A549 (cell line): ENCODE data around the gene CAV1. TPM values are rescaled to one million over a fixed set of nuclear protein-coding genes. Genes with fewer than 3 reads are reported as not detected.

Experiments
- ATAC-seq, 2 experiments: fragments of 200-7000 bp in 1 of 2; fragments of >200 bp in 1 of 2; cut with Nextera tagmentation in 1 of 2; cut with Tn5 transposase in 1 of 2; 3 replicates each; pipeline versions ENCODE4 v1.8.0 to v1.9.1; 2018 to 2020; ENCODE audit warnings: mild to moderate bottlenecking in 1 of 2, moderate library complexity in 1 of 2
- CTCF ChIA-PET: fragments of 300-600 bp; sonication (Branson Sonifier 250); formaldehyde crosslinking; extraction: SDS; loops from one replicate; lab custom pipeline; 2021; ENCODE audit warnings: antibody characterized with exemption, inconsistent platforms; lab: Yijun Ruan, JAX
- POLR2A ChIA-PET: fragments of 350-600 bp; formaldehyde crosslinking; extraction: SDS; loops from one replicate; lab custom pipeline; 2021; ENCODE audit warnings: antibody characterized with exemption, inconsistent platforms; lab: Yijun Ruan, JAX
- DNase-seq, 2 experiments: peaks; one replicate each; pipeline versions ENCODE4 v3.0.0 to v3.0.0-alpha.2; 2011 to 2016; ENCODE audit warnings: low read depth in 1 of 2, low spot score in 1 of 2
- FAIRE-seq: peaks from 2 replicates; lab custom pipeline; 2011; peaks lifted over from hg19 to GRCh38; lab: Jason Lieb, UNC
- H3K27ac ChIP-seq, 2 experiments: fragments of >200 bp; sonication (Bioruptor Twin); formaldehyde crosslinking; 3 replicates each; pipeline ENCODE4 v1.5.1; 2016 to 2017
- H3K4me1 ChIP-seq: fragments of >200 bp; sonication (Bioruptor Twin); formaldehyde crosslinking; 3 replicates; pipeline ENCODE4 v1.6.1; 2016
- H3K4me2 ChIP-seq: fragments of >200 bp; sonication (Bioruptor Twin); formaldehyde crosslinking; 3 replicates; pipeline ENCODE4 v1.6.1; 2016
- H3K4me3 ChIP-seq: fragments of >200 bp; sonication (Bioruptor Twin); formaldehyde crosslinking; 3 replicates; pipeline ENCODE4 v1.5.1; 2016
- H3K9me3 ChIP-seq: fragments of >200 bp; sonication (Bioruptor Twin); formaldehyde crosslinking; 3 replicates; pipeline ENCODE4 v1.6.1; 2016
- E2F6 ChIP-seq: IDR thresholded peaks from 2 replicates; pipeline ENCODE4 v1.6.1; 2012; ENCODE audit warnings: low read depth, borderline replicate concordance
- EHMT2 ChIP-seq: fragments of 200-600 bp; sonication (generic); IDR thresholded peaks from 2 replicates; pipeline ENCODE4 v1.6.1; 2016; ENCODE audit warnings: antibody characterized with exemption, low read depth, mild to moderate bottlenecking, moderate library complexity
- ESRRA ChIP-seq: fragments of 150-350 bp; IDR thresholded peaks from 2 replicates; pipeline ENCODE4 v1.6.1; 2014; ENCODE audit warnings: mild to moderate bottlenecking, low read length, borderline replicate concordance
- FOSL2 ChIP-seq, 2 experiments: fragments of 450-650 bp in 1 of 2; fragments of >200 bp in 1 of 2; sonication (Bioruptor Twin) in 1 of 2; formaldehyde crosslinking; IDR thresholded peaks; 2 replicates each; pipeline versions ENCODE4 v1.5.0 to v1.6.1; 2016 to 2020; ENCODE audit warnings: mild to moderate bottlenecking in 1 of 2, moderate library complexity in 1 of 2
- FOXS1 ChIP-seq: fragments of 250-450 bp; sonication (Bioruptor Pico); IDR thresholded peaks from 2 replicates; pipeline ENCODE4 v1.5.0; 2020; ENCODE audit warnings: mild to moderate bottlenecking, moderate library complexity
- GATA3 ChIP-seq: IDR thresholded peaks from 2 replicates; pipeline ENCODE4 v1.6.1; 2012; ENCODE audit warnings: borderline replicate concordance
- HDAC2 ChIP-seq: fragments of 200-600 bp; sonication (generic); IDR thresholded peaks from 2 replicates; pipeline ENCODE4 v1.6.1; 2016
- HES2 ChIP-seq: fragments of >200 bp; sonication (Bioruptor Twin); formaldehyde crosslinking; IDR thresholded peaks from 2 replicates; pipeline ENCODE4 v1.6.1; 2016
- HOXB13 ChIP-seq: fragments of 250-450 bp; sonication (Bioruptor Pico); IDR thresholded peaks from 2 replicates; pipeline ENCODE4 v1.5.0; 2020; ENCODE audit warnings: low read depth, mild to moderate bottlenecking, moderate library complexity
- HOXB5 ChIP-seq: fragments of 250-450 bp; sonication (Bioruptor Pico); IDR thresholded peaks from 2 replicates; pipeline ENCODE4 v1.5.0; 2020; ENCODE audit warnings: mild to moderate bottlenecking, moderate library complexity
- KDM5A ChIP-seq: fragments of 200-600 bp; sonication (generic); IDR thresholded peaks from 2 replicates; pipeline ENCODE4 v1.6.1; 2016; ENCODE audit warnings: antibody characterized with exemption, mild to moderate bottlenecking
- MAFK ChIP-seq: fragments of 450-650 bp; IDR thresholded peaks from 2 replicates; pipeline ENCODE4 v1.6.1; 2014; ENCODE audit not compliant: partially characterized antibody
- MAX ChIP-seq: IDR thresholded peaks from 2 replicates; pipeline ENCODE4 v1.6.1; 2012
- NPAS2 ChIP-seq: fragments of 250-450 bp; sonication (Bioruptor Pico); IDR thresholded peaks from 2 replicates; pipeline ENCODE4 v1.8.0; 2022; ENCODE audit warnings: mild to moderate bottlenecking, moderate library complexity, borderline replicate concordance
- PHF8 ChIP-seq: fragments of 200-600 bp; sonication (generic); IDR thresholded peaks from 2 replicates; pipeline ENCODE4 v1.6.1; 2016; ENCODE audit warnings: low read depth, mild to moderate bottlenecking, antibody characterized with exemption, moderate library complexity, borderline replicate concordance
- SMC3 ChIP-seq: fragments of >200 bp; sonication (Bioruptor Twin); formaldehyde crosslinking; IDR thresholded peaks from 3 replicates; pipeline ENCODE4 v1.6.1; 2018; ENCODE audit warnings: inconsistent platforms
- SREBF2 ChIP-seq: fragments of 450-650 bp; IDR thresholded peaks from 2 replicates; pipeline ENCODE4 v1.6.1; 2014; ENCODE audit warnings: mild to moderate bottlenecking, moderate library complexity
- TP53 ChIP-seq: fragments of 250-450 bp; sonication (Bioruptor Pico); IDR thresholded peaks from 2 replicates; pipeline ENCODE4 v1.5.0; 2021; ENCODE audit warnings: mild to moderate bottlenecking, moderate library complexity
- ZC3H11A ChIP-seq: fragments of 450-650 bp; IDR thresholded peaks from 2 replicates; pipeline ENCODE4 v1.6.1; 2014; ENCODE audit warnings: antibody characterized with exemption, mild to moderate bottlenecking
- ZNF302 ChIP-seq: fragments of 250-450 bp; sonication (Bioruptor Pico); IDR thresholded peaks from 2 replicates; pipeline ENCODE4 v1.9.0; 2021; ENCODE audit warnings: inconsistent platforms, mild to moderate bottlenecking, moderate library complexity
- ZSCAN20 ChIP-seq: fragments of 250-450 bp; sonication (Bioruptor Pico); IDR thresholded peaks from 2 replicates; pipeline ENCODE4 v1.8.0; 2022; ENCODE audit warnings: mild to moderate bottlenecking, moderate library complexity
- WGBS: methylation state at CpG from one replicate; pipeline ENCODE4 v1.1.6; 2017; ENCODE audit errors: missing lambda C conversion rate; 5-methylcytosine and 5-hydroxymethylcytosine counted together
- polyA plus RNA-seq, 4 experiments: library from polyadenylated mRNA; depleted of rRNA in 3 of 4; stranded (reverse); fragments of >200 nt; fragmentation: RNase III in 1 of 4; extraction: RNeasy Plus Mini Kit Qiagen cat#74134 plus additional on column Dnase treatment in 1 of 4; gene quantifications; 2 replicates in 3 of 4; 3 replicates in 1 of 4; pipeline ENCODE4 v1.2.3, GENCODE V29; 2011 to 2017
- TF ChIP-seq, protein P1 (sequence below): fragments of 450-650 bp; IDR thresholded peaks from 2 replicates; pipeline ENCODE4 v1.6.1; 2014; ENCODE audit warnings: antibody characterized with exemption

Gene CAV1
- polyA plus RNA-seq, 2 of the 4 experiments (the other 2 are of a cell fraction): 365 to 493 TPM

GRCh38 chr7:116548506-116548905 is 23.7 kb downstream of the CAV1 start:
- Histone ChIP-seq H3K4me3 (no peak overlapping the region), H3K9me3 (no peaks in the 10 kb centered on the region), H3K4me2 (no peak overlapping the region), H3K4me1 (peaks cover 23% of the 10 kb centered on the region), H3K27ac (no peak overlapping the region)
- CTCF ChIA-PET: interaction anchor here (0.5 to 3.5 kb wide), 2 partner anchors 9 to 22 kb away, joined by 3 to 15 read pairs; no protein-coding TSS in a partner anchor
- POLR2A ChIA-PET: no interaction called here
- no peak for TF ChIP-seq ESRRA
- TF ChIP-seq GATA3: no peak
- TF ChIP-seq, protein P1, sequence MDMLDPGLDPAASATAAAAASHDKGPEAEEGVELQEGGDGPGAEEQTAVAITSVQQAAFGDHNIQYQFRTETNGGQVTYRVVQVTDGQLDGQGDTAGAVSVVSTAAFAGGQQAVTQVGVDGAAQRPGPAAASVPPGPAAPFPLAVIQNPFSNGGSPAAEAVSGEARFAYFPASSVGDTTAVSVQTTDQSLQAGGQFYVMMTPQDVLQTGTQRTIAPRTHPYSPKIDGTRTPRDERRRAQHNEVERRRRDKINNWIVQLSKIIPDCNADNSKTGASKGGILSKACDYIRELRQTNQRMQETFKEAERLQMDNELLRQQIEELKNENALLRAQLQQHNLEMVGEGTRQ: no peak
- TF ChIP-seq EHMT2: no peak
- DNase-seq (no peak), ATAC-seq (peak in 1 of 2 experiments; percentile 8; a peak in 3 of 6 replicates), FAIRE-seq (no peak)
- 78% methylated on average over 3 of the region's 3 CpGs for WGBS

DNA sequence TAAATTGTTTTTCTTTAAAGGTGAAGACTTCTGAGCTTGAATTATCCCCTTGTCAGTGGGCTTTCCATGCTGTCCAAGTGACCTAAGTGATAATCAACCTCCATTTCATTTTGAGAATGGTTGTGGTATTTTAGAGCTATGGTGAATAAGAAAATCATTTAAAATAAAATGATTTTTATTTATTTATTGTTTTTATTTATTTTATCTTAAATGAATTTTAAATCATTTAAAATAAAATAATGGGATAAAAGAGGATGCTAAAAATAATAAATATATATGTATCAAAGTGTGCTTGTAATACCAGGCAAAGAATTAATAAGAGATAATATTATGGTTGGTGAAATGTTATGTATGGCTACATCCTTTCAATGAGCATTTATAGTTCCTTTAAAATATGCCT is 24.5 kb downstream of the CAV1 start:
- Histone ChIP-seq H3K27ac (no peak overlapping the region), H3K4me1 (peaks cover 26% of the 10 kb centered on the region), H3K4me2 (no peak overlapping the region), H3K9me3 (no peaks in the 10 kb centered on the region), H3K4me3 (no peak overlapping the region)
- ATAC-seq (no peak), FAIRE-seq (no peak), DNase-seq (no peak)
- ChIA-PET POLR2A (no interaction called here), CTCF (no interaction called here)
- no peak for TF ChIP-seq GATA3
- TF ChIP-seq ZSCAN20 (CRISPR knock-in tag): no peak

GRCh38 chr7:116551692-116552091 is 26.9 kb downstream of the CAV1 start:
- no peak for DNase-seq
- Histone ChIP-seq H3K4me1 (peaks cover 43% of the 10 kb centered on the region), H3K4me2 (no peak overlapping the region), H3K27ac (no peak overlapping the region), H3K4me3 (no peak overlapping the region), H3K9me3 (no peaks in the 10 kb centered on the region)
- ChIA-PET POLR2A (no interaction called here), CTCF (interaction anchor here (0.8 to 3.1 kb wide), 4 partner anchors 9 to 379 kb away, joined by 3 to 16 read pairs (median 3); partner anchors contain the start of gene MET)
- no peak for FAIRE-seq
- ATAC-seq: no peak
- TF ChIP-seq SMC3 (no peak), ESRRA (no peak)
- WGBS: 88% methylated on average over 5 of the region's 5 CpGs

DNA sequence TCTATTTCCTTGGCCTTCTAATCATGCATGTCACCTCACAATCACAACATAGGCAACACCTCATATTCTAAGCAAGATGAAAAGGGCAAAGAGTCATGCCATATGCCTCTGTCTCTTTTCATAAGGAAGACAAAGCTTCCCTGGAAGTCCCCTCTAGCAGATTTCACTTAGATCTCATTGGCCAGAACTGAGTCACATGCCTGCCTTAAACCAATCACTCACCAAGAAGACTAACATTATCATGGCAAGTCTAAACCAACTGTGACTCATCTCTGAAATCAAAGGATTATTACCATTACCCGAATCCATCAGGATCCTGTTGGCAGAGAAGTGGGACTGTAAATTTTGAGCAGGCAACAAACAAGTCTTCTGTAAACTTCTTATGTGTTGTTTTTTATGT is 27.8 kb downstream of the CAV1 start:
- POLR2A ChIA-PET: no interaction called here
- TF ChIP-seq, protein P1: peak; percentile 83
- TF ChIP-seq FOXS1 (CRISPR knock-in tag): no peak
- TF ChIP-seq TP53: no peak
- TF ChIP-seq SREBF2: no peak
- no peak for TF ChIP-seq HOXB13
- no peak for TF ChIP-seq FOSL2 (IDR thresholded peaks at IDR 0.05)
- TF ChIP-seq FOSL2 (CRISPR knock-in tag; IDR thresholded peaks at IDR 0.05): peak; percentile 66

DNA sequence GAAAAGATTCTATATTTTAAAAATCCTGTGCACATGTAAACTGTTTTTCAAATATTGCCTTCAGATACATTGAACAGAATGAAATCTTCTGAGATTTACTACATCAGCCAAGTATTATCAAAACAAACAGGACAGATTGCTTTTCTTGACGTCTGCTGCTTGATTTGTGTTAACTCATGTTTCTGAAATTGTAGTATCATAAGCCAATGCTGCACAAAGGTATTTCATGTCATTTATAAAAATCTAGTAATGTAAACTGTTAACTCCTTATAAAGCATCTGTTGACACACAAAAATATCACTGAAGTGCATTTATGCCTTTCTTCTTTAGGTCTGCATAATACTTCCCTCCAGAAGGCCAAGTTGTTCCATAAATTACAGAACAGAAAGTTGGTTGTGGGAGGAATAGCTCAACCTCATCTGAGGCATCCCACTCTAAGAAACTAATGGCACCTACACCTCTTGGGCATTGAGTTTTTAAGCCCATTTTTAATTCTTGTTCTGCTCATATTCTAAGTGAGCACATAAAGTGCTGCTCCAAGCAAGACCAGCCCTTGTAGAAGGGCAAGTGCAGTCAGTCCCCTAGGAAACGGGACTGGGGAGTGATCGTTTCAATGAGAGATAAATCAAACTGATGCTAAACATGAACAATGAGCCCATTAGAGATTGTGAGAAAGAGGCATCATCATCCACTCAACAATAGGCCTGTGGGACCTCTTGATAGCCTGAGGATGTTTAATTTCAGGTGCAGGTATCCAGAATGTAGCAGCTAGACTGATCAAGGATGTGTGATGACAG is 28.5 kb downstream of the CAV1 start:
- FAIRE-seq: no peak
- ChIA-PET CTCF (interaction anchor here (3.1 kb wide), 1 partner anchor 27 kb away, joined by 16 read pairs; no protein-coding TSS in a partner anchor), POLR2A (no interaction called here)
- 72% methylated on average over 3 of the region's 3 CpGs for WGBS
- ATAC-seq: no peak
- H3K27ac ChIP-seq: peak overlapping the region; percentile 15 to 39; a peak in 1 of 6 replicates
- H3K4me2 ChIP-seq: no peak overlapping the region
- H3K9me3 ChIP-seq: no peaks in the 10 kb centered on the region
- peaks cover 39% of the 10 kb centered on the region for H3K4me1 ChIP-seq
- H3K4me3 ChIP-seq: no peak overlapping the region
- no peak for DNase-seq
- TF ChIP-seq E2F6 (no peak), SMC3 (no peak), PHF8 (no peak), ZC3H11A (no peak), FOSL2 (IDR thresholded peaks at IDR 0.05) (no peak), FOSL2 (CRISPR knock-in tag; IDR thresholded peaks at IDR 0.05) (no peak), ESRRA (no peak), HDAC2 (no peak), HES2 (no peak), ZNF302 (CRISPR knock-in tag) (no peak), MAFK (no peak), HOXB5 (CRISPR knock-in tag) (no peak), MAX (no peak), FOXS1 (CRISPR knock-in tag) (no peak), HOXB13 (no peak), NPAS2 (CRISPR knock-in tag) (no peak), KDM5A (no peak)

More for the DNA sequence above, 27.8 kb downstream of the CAV1 start:
- 42% methylated on average over 1 of the region's 1 CpG for WGBS
- DNase-seq: peak in 1 of 2 experiments; percentile 53
- FAIRE-seq: no peak
- H3K27ac ChIP-seq: 0 out of 6 replicates have a peak overlapping the region, but pooled peaks of 1 of the 2 experiments have one; percentile 21
- no peaks in the 10 kb centered on the region for H3K9me3 ChIP-seq
- H3K4me3 ChIP-seq: no peak overlapping the region
- peaks cover 39% of the 10 kb centered on the region for H3K4me1 ChIP-seq
- 0 out of 3 replicates have a peak overlapping the region, but pooled peaks have one; percentile 2 for H3K4me2 ChIP-seq
- peak in 1 of 2 experiments; percentile 55; a peak in 3 of 6 replicates for ATAC-seq
- CTCF ChIA-PET: interaction anchor here (1.0 to 3.1 kb wide), 2 partner anchors 10 to 27 kb away, joined by 3 to 16 read pairs; no protein-coding TSS in a partner anchor
